AG09309 (cell line): Measurements from ENCODE around the gene CPD.
"Not testable (repeated sequence)": the region's sequence is repeated elsewhere in the genome, so short reads cannot be mapped to it uniquely, and the experiment has no call there.

Experiments
- DNase-seq: peaks from one replicate; pipeline ENCODE4 v3.0.0-alpha.2; 2010; ENCODE audit warnings: low read depth
- H3K4me3 ChIP-seq: 2 replicates; pipeline ENCODE4 v1.5.1; 2011; ENCODE audit warnings: mild to moderate bottlenecking, low read depth, low read length, moderate library complexity; ENCODE audit not compliant: control insufficient read depth
- TF ChIP-seq, protein P1 (sequence below): IDR thresholded peaks from 2 replicates; pipeline ENCODE4 v1.5.1; 2011; ENCODE audit warnings: mild to moderate bottlenecking, low read depth, low read length, inconsistent platforms; ENCODE audit not compliant: insufficient read depth, control insufficient read depth; ENCODE audit errors: missing control alignments

The CPD gene

GRCh38 chr17:30449480-30449879 is 70.8 kb downstream of the CPD start:
- TF ChIP-seq, protein P1, sequence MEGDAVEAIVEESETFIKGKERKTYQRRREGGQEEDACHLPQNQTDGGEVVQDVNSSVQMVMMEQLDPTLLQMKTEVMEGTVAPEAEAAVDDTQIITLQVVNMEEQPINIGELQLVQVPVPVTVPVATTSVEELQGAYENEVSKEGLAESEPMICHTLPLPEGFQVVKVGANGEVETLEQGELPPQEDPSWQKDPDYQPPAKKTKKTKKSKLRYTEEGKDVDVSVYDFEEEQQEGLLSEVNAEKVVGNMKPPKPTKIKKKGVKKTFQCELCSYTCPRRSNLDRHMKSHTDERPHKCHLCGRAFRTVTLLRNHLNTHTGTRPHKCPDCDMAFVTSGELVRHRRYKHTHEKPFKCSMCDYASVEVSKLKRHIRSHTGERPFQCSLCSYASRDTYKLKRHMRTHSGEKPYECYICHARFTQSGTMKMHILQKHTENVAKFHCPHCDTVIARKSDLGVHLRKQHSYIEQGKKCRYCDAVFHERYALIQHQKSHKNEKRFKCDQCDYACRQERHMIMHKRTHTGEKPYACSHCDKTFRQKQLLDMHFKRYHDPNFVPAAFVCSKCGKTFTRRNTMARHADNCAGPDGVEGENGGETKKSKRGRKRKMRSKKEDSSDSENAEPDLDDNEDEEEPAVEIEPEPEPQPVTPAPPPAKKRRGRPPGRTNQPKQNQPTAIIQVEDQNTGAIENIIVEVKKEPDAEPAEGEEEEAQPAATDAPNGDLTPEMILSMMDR, result no peak
- DNase-seq, result no peak

DNA sequence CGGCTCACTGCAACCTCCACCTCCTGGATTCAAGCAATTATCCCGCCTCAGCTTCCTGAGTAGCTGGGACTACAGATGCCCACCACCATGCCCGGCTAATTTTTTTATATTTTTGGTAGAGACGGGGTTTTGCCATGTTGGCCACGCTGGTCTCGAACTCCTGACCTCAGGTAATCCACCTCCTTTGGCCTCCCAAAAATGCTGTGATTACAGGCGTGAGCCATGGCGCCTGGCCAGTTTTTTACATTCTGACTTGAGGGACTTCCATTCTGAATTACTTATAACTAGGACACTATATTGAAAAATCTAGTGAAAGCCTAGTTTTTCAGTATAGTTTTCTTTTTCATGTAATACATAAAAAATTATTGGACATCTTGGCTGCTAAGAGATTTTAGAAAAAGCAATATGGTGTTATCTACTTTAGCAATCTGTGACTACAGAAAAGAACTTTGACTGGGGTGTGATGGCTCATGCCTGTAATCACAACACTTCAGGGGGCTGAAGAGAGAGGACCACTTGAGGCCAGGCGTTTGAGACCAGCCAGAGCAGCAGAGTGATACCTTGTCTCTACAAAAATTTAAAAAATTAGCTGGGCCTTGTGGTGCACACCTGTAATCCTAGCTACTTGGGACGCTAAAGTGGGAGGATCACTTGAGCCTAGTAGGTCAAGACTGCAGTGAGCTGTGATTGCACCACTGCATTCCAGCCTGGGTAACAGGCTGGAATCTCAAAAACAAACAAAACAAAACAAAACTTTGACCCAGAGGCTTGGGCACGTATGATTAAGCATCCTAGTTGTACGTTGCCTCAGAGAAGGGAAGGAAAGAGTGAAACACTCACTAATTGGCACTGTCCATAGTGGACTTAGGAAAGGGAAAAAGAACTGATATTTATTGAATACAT is 71.6 kb downstream of the CPD start:
- no peak overlapping the region for H3K4me3 ChIP-seq
- no peak for DNase-seq

More at GRCh38 chr17:30449480-30449879, 70.8 kb downstream of the CPD start:
- H3K4me3 ChIP-seq, result no peak overlapping the region

GRCh38 chr17:30454635-30455034 is 75.9 kb downstream of the CPD start:
- no peak overlapping the region for H3K4me3 ChIP-seq
- DNase-seq, result no peak
- TF ChIP-seq, protein P1, result no peak

More for the DNA sequence above, 71.6 kb downstream of the CPD start:
- TF ChIP-seq, protein P1, result no peak

- DNase-seq, result no peak
These were observed 79.6 kb downstream of the CPD start for GRCh38 chr17:30458371-30458770.

DNA sequence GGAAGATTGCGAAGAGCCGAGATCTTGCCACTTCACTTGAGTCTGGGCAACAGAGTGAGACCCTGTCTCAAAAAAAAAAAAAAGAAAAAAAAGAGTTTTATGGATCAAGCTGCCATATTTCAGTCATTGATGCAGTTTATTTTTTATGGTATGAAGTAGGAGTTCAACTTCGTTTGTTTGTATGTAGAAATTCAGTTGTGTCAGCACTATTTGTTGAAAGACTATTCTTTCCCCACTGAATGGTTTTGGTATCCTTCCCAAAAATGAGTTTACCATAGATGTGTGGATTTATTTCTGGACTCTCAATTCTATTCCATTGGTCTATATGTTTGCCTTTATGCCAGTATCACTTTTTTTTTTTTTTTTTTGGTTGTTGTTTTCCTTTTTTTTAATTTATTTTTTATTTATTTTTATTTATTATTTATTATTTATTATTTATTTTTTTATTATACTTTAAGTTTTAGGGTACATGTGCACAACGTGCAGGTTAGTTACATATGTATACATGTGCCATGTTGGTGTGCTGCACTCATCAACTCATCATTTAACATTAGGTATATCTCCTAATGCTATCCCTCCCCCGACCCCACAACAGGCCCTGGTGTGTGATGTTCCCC is 80.2 kb downstream of the CPD start:
- DNase-seq, result not testable (repeated sequence)

More at GRCh38 chr17:30458371-30458770, 79.6 kb downstream of the CPD start:
- no peak overlapping the region for H3K4me3 ChIP-seq
- TF ChIP-seq, protein P1, result no peak

GRCh38 chr17:30468465-30468864 is 89.7 kb downstream of the CPD start:
- TF ChIP-seq, protein P1, result no peak
- no peak for DNase-seq
- H3K4me3 ChIP-seq, result no peak overlapping the region

More for the DNA sequence above, 80.2 kb downstream of the CPD start:
- H3K4me3 ChIP-seq, result not testable (repeated sequence)
